ENCODE data around the gene SYMPK.

GRCh38 chr19:45794627-45795026, 68.3 kb downstream of the SYMPK start:
- no peak for TF ChIP-seq ZNF274 (IDR thresholded peaks at IDR 0.05; ENCODE audit: low read depth, low read length)
- no peak for TF ChIP-seq YY1 (IDR thresholded peaks at IDR 0.05; ENCODE audit: insufficient read depth, insufficient read length)

Data from NT2/D1 (cell line).